ENCODE results near the gene KCNK7.

DNA sequence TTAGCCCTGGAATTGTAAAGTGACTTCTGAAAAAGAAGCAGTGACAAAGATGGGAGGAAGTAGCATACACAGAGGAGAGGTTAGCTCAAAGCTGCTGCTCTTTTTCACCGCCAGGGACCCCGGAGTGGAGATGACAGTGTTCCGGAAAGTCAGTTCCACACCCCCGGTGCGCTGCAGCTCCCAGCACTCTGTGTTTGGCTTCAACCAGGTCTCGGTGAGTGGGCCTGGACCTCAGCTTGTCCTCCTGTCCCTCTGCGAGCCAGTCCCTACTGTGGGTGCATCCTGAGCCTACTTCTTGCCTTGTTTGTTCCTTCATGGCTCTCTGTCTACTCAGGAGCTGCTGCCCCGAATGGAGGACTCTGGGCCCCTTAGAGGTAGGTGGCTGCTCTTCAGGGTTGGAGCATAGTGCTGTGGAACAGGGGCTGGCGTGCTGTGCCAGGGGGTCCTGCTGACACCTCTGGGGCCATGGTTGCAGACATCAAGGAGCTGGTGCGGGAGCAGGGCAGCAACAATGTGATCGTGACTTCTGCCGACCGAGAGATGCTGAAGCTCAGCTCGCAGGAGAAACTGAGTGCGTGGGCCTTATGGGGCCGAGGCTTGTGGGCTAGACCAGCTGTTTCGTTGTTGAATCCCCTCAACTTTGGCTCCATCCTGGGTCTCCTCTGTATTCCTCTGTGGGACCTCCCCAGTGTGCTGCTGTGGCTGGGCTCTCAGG is 21.7 kb upstream of the KCNK7 start:
- TF ChIP-seq EZH2phosphoT487 (IDR thresholded peaks at IDR 0.05; ENCODE audit: borderline replicate concordance, low read length) = no peak
- no peak for TF ChIP-seq EZH2 (IDR thresholded peaks at IDR 0.05; ENCODE audit: low read length, unreplicated experiment)
- TF ChIP-seq, protein P1, sequence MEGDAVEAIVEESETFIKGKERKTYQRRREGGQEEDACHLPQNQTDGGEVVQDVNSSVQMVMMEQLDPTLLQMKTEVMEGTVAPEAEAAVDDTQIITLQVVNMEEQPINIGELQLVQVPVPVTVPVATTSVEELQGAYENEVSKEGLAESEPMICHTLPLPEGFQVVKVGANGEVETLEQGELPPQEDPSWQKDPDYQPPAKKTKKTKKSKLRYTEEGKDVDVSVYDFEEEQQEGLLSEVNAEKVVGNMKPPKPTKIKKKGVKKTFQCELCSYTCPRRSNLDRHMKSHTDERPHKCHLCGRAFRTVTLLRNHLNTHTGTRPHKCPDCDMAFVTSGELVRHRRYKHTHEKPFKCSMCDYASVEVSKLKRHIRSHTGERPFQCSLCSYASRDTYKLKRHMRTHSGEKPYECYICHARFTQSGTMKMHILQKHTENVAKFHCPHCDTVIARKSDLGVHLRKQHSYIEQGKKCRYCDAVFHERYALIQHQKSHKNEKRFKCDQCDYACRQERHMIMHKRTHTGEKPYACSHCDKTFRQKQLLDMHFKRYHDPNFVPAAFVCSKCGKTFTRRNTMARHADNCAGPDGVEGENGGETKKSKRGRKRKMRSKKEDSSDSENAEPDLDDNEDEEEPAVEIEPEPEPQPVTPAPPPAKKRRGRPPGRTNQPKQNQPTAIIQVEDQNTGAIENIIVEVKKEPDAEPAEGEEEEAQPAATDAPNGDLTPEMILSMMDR (conservative IDR thresholded peaks at IDR 0.05; ENCODE audit: low read depth, low read length) = no peak
